Loucy (cell line): ENCODE measurements around the gene DKKL1.

Experiments
- H2AFZ ChIP-seq: fragments of 200-600 bp; sonication (generic); 2 replicates; pipeline ENCODE4 v1.6.0; 2016; ENCODE audit warnings: antibody characterized with exemption, mild to moderate bottlenecking, low read length, moderate library complexity
- H3F3A ChIP-seq: fragments of 200-600 bp; 2 replicates; pipeline ENCODE4 v1.6.0; 2016; ENCODE audit warnings: antibody characterized with exemption, low read depth, mild to moderate bottlenecking
- H3K27me3 ChIP-seq: fragments of 200-600 bp; sonication (generic); 2 replicates; pipeline ENCODE4 v1.6.1; 2014; ENCODE audit warnings: low read length, mild to moderate bottlenecking; ENCODE audit not compliant: insufficient read depth, poor library complexity, severe bottlenecking
- H3K36me3 ChIP-seq: fragments of 200-600 bp; sonication (generic); 2 replicates; pipeline ENCODE4 v1.6.1; 2016; ENCODE audit warnings: low read length; ENCODE audit not compliant: insufficient read depth
- H3K4me1 ChIP-seq: fragments of 200-600 bp; sonication (generic); 2 replicates; pipeline ENCODE4 v1.5.1; 2014; ENCODE audit warnings: low read length, mild to moderate bottlenecking; ENCODE audit not compliant: insufficient read depth, poor library complexity, severe bottlenecking
- H3K4me2 ChIP-seq: fragments of 200-600 bp; sonication (generic); 2 replicates; pipeline ENCODE4 v1.6.0; 2014; ENCODE audit warnings: antibody characterized with exemption, low read length, low read depth, mild to moderate bottlenecking; ENCODE audit not compliant: poor library complexity, severe bottlenecking
- H3K4me3 ChIP-seq: fragments of 200-600 bp; sonication (generic); 2 replicates; pipeline ENCODE4 v1.5.1; 2014; ENCODE audit warnings: low read length, mild to moderate bottlenecking, mixed read lengths; ENCODE audit not compliant: poor library complexity, severe bottlenecking
- H3K79me2 ChIP-seq: fragments of 200-600 bp; sonication (generic); 2 replicates; pipeline ENCODE4 v1.6.1; 2014; ENCODE audit warnings: low read length; ENCODE audit not compliant: insufficient read depth
- H3K9ac ChIP-seq: fragments of 200-600 bp; sonication (generic); 2 replicates; pipeline ENCODE4 v1.6.0; 2014; ENCODE audit warnings: mild to moderate bottlenecking, low read depth, low read length, moderate library complexity; ENCODE audit not compliant: poor library complexity, severe bottlenecking
- H3K9me2 ChIP-seq: fragments of 200-600 bp; sonication (generic); replicated peaks from 2 replicates; pipeline ENCODE4 v1.6.1; 2016; ENCODE audit warnings: low read depth, low read length, mixed read lengths
- H3K9me3 ChIP-seq: fragments of 200-600 bp; sonication (generic); 2 replicates; pipeline ENCODE4 v1.6.1; 2014; ENCODE audit warnings: mild to moderate bottlenecking, antibody characterized with exemption, low read length, low read depth; ENCODE audit not compliant: insufficient read depth
- H4K20me1 ChIP-seq: fragments of 200-600 bp; sonication (generic); 2 replicates; pipeline ENCODE4 v1.6.0; 2014; ENCODE audit warnings: antibody characterized with exemption, low read length, mild to moderate bottlenecking; ENCODE audit not compliant: insufficient read depth, poor library complexity, severe bottlenecking
- CTCF ChIP-seq: fragments of 200-600 bp; sonication (generic); conservative IDR thresholded peaks from 2 replicates; pipeline ENCODE4 v1.5.1; 2014; ENCODE audit warnings: mild to moderate bottlenecking, antibody characterized with exemption, low read length
- EZH2phosphoT487 ChIP-seq: fragments of 200-600 bp; IDR thresholded peaks from 2 replicates; pipeline ENCODE4 v1.6.1; 2018; ENCODE audit warnings: antibody characterized with exemption, mild to moderate bottlenecking, moderate library complexity, borderline replicate concordance

DKKL1 gene

GRCh38 chr19:49407079-49407478 is 43.4 kb downstream of the DKKL1 start:
- H4K20me1 ChIP-seq, result no peaks in the 10 kb centered on the region
- H3K4me2 ChIP-seq, result no peak overlapping the region
- H3K9me2 ChIP-seq, result no peaks in the 10 kb centered on the region
- peaks cover 64% of the 10 kb centered on the region for H3K4me1 ChIP-seq
- H3K27me3 ChIP-seq, result no peaks in the 10 kb centered on the region
- H3K79me2 ChIP-seq, result no peaks in the 10 kb centered on the region
- no peaks in the 10 kb centered on the region for H3F3A ChIP-seq
- no peak overlapping the region for H3K4me3 ChIP-seq
- no peaks in the 10 kb centered on the region for H3K9me3 ChIP-seq
- TF ChIP-seq EZH2phosphoT487 (no peak), CTCF (no peak)
- no peaks in the 10 kb centered on the region for H3K36me3 ChIP-seq
- H3K9ac ChIP-seq, result no peak overlapping the region
- no peak overlapping the region for H2AFZ ChIP-seq

GRCh38 chr19:49407482-49408015 is 43.9 kb downstream of the DKKL1 start:
- no peaks in the 10 kb centered on the region for H3K9me2 ChIP-seq
- no peak overlapping the region for H3K4me2 ChIP-seq
- no peaks in the 10 kb centered on the region for H3K79me2 ChIP-seq
- no peaks in the 10 kb centered on the region for H3K9me3 ChIP-seq
- no peak overlapping the region for H2AFZ ChIP-seq
- peaks cover 68% of the 10 kb centered on the region for H3K4me1 ChIP-seq
- TF ChIP-seq CTCF (no peak), EZH2phosphoT487 (no peak)
- no peaks in the 10 kb centered on the region for H4K20me1 ChIP-seq
- H3K9ac ChIP-seq, result peak overlapping the region; percentile 58
- no peaks in the 10 kb centered on the region for H3F3A ChIP-seq
- H3K27me3 ChIP-seq, result no peaks in the 10 kb centered on the region
- H3K4me3 ChIP-seq, result no peak overlapping the region
- no peaks in the 10 kb centered on the region for H3K36me3 ChIP-seq

GRCh38 chr19:49408816-49409440 is 45.3 kb downstream of the DKKL1 start:
- Histone ChIP-seq H3K79me2 (no peaks in the 10 kb centered on the region), H4K20me1 (no peaks in the 10 kb centered on the region), H3K27me3 (no peaks in the 10 kb centered on the region), H3K36me3 (no peaks in the 10 kb centered on the region), H3K9me2 (no peaks in the 10 kb centered on the region), H2AFZ (no peak overlapping the region), H3F3A (no peaks in the 10 kb centered on the region), H3K9me3 (no peaks in the 10 kb centered on the region), H3K4me3 (peak overlapping the region; percentile 47), H3K9ac (peak overlapping the region; percentile 58), H3K4me1 (peaks cover 74% of the 10 kb centered on the region), H3K4me2 (peak overlapping the region; percentile 63)
- no peak for TF ChIP-seq EZH2phosphoT487
- no peak for TF ChIP-seq CTCF
